COLO668 (cell line): ENCODE results near the gene PARVA.
"Not testable (repeated sequence)": the region's sequence is repeated elsewhere in the genome, so short reads cannot be mapped to it uniquely, and the experiment has no call there.

Experiments used
- DNase-seq: peaks from one replicate; lab custom pipeline; 2025; ENCODE audit not compliant: unreplicated experiment; lab: John Stamatoyannopoulos, UW

Gene PARVA

DNA sequence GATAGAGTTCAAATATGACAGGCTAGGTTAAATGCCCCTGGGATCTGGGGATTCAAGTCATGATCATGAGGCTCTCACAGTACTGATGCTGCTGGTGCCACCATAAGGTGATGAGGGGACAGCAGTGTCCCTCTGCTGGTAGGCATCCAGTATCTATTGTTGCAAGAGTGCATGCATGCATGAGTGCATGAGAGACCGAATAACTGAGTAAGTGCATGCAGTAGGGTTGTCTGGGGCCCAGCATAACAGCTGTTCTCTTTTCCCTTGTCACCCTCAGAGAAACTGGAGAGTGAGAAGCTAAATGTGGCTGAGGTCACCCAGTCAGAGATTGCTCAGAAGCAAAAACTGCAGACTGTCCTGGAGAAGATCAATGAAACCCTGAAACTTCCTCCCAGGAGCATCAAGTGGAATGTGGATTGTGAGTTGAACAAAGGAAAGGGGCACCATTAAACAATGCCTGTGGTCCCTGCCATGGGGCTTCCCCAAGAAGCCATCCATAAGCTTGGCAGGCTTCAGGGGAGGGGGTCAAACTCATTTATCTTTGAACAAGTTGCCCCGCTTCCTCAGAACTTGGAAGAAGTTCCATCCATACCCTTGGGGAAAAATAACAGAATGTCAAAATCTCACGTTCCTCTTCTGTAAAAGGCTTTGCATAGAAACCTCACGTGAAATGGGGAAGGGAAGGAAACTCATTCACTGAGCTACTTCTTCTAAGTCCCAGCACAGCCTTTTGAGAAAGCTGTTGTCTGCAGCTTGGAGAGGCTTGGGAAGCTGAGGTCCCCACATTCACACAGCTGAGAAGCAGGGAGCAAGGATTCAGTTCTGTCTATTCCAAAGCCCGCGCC lies 119.0 kb downstream of the PARVA start:
- no peak for DNase-seq

DNA sequence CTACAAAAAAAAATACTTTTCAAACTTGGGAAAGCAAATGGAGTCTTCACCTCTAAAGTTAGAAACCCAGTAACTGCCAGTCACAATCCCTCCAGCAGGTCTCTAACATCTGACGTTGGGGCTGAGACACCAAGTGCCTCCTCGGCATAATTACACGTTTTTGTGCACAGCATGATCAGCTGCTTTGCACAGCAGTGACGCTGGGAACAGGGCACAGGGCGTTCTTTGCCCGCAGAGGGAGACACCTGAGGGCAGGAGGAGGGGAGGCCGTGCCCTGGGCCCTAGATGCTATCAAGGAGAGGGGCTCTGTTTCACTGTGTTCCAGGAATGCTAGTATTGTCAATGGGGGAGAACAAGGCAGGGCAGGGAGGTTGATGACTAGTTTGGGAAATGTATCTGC lies 120.1 kb downstream of the PARVA start:
- no peak for DNase-seq

GRCh38 chr11:12499071-12499470 lies 121.7 kb downstream of the PARVA start:
- no peak for DNase-seq

GRCh38 chr11:12502046-12502445 lies 124.7 kb downstream of the PARVA start:
- no peak for DNase-seq

DNA sequence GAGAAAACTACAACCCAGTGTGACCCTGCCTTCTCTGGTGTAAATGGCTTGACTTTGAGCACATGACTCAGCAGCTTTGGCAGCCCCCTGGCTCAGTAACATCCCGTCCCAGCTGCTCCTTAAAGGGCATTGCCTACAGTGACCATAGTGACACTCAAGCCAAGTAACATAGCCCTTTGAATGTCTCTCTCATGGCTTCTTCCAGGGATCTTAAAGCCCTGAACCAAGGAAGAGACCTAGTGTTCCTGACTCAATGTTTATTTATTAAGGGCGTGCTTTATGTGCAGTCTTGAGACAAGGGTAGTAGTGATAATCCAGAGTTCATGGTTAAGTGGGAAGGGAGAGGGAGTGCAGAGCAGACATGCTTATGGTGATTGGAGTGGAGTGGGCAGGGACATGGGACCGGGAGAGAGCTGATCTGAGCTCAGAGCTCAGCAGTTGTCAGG lies 125.7 kb downstream of the PARVA start:
- DNase-seq = no peak

DNA sequence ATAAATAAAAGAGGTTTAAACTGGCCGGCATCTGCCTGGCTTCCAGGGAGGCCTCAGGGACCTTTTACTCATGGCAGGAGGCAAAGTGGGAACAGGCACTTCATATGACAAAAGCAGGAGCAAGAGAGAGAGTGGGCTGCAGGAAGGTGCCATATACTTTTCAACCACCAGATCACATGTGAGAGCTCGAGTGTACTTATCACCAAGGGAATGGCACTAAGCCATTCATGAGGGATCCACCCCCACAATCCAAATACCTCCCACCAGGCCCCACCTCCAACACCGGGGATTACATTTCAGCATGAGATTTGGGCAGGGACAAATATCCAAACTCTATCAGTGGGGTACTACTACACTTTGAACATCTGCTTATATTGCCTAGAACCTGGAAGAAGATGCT lies 126.5 kb downstream of the PARVA start:
- DNase-seq = no peak

GRCh38 chr11:12505183-12505582 lies 127.8 kb downstream of the PARVA start:
- DNase-seq = no peak

- no peak for DNase-seq
These were observed 129.1 kb downstream of the PARVA start for GRCh38 chr11:12506404-12506921.

GRCh38 chr11:12507391-12507790 lies 130.0 kb downstream of the PARVA start:
- no peak for DNase-seq

DNA sequence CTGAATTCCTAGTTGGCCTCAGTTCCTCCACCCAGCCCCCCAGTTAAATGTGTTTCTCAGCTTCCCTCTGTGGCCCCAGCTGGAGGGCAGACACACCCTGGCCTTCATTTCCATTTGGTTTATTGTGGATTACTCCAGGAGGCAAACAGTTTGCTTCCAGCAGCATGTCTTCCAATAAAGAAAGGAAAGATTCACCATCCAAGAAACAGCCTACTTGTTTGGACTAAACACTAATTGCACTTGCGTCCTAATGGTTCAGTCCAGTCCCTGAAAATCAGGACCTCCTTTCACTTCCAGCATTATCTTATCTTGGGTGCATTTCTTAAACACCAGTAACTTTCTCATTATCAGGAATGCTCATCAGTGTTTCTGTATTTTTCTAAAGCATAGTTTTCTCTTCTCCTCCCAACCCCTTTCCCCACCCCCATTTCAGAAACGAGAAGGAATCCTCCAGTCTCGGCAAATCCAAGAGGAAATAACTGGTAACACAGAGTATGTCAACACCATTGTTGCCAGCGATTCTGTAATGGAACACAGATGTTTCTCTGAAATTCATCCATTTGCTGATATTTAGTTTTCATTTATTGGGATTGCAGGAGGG lies 130.9 kb downstream of the PARVA start:
- DNase-seq = no peak

- DNase-seq = no peak
These were observed 132.0 kb downstream of the PARVA start for GRCh38 chr11:12509371-12509770.

- no peak for DNase-seq
These were observed 134.8 kb downstream of the PARVA start for GRCh38 chr11:12512132-12512531.

- no peak for DNase-seq
These were observed 135.5 kb downstream of the PARVA start for GRCh38 chr11:12512826-12513395.

- no peak for DNase-seq
These were observed 139.2 kb downstream of the PARVA start for GRCh38 chr11:12516387-12517105.

- no peak for DNase-seq
These were observed 139.9 kb downstream of the PARVA start for GRCh38 chr11:12517306-12517705.

- DNase-seq = no peak
These were observed 140.4 kb downstream of the PARVA start for GRCh38 chr11:12517741-12518140.

DNA sequence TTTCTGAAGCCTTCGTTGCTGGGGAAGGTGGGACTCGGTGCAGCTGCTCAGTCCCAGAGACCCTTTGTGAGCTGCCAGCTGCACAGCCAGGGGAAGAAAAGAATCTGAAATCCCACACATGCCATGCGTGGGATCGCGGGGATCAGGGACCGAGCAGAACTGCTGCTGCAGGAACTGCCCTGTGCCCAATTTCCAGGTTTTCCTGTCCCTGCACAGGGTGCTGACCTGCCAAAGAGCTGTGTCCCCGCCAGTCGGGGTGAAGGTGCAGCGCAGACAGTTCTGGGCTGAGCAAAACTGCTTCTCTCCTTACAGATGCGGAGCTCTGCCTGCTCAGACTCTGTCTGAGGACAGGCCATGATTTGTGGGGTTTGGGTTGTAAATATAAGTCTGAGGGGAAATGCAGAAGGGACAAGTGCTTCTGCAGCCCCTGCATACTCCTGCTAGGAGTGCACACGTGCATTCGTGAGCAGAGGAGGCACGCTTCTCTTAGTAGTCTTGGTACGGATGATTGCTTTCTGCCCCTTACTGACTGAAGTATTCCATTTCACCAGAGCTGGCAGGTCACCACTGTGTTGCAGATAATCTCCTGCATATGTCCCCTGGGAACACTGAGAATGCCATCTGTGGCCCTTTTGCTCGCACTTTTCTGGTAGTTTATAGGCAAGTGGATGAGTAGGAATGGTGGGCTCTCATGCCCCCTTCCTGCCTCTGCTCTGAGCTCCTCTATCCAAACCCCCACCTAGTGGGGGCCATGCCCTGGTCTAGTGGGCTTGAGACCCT lies 141.4 kb downstream of the PARVA start:
- DNase-seq = no peak

DNA sequence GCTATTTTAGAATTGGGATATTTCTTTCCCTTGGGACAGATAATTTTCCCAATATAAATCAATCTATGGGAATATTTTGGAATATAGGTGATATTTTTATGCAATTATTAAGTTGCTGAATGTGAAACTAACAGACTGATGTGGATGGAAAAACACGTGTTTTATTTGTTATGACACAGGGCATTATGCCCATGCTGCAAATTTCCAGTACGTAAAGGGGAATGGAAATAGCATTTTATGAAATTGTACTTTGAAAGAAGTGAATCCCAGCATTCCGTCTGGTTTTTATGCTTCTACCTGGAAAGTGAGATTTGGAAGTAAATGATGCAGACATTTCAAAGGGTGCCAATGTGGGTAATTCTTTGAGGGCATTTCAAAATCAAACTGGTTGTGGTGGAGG lies 142.7 kb downstream of the PARVA start:
- no peak for DNase-seq

DNA sequence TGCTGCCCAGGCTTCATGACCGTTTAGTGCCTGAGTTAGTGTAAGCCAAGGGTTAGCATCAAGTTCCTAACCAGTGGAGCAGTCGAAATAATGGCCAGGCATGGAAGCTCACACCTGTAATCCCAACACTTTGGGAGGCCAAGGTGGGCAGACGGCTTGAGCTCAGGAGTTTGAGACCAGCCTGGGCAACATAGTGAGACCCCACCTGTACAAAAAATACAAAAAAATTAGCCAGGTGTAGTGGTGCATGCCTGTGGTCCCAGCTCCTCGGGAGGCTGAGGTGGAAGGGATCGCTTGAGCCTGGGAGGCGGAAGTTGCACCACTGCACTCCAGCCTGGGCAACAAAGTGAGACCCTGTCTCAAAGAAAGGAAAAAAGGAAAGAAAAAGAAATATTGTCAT lies 143.2 kb downstream of the PARVA start:
- not testable (repeated sequence) for DNase-seq

DNA sequence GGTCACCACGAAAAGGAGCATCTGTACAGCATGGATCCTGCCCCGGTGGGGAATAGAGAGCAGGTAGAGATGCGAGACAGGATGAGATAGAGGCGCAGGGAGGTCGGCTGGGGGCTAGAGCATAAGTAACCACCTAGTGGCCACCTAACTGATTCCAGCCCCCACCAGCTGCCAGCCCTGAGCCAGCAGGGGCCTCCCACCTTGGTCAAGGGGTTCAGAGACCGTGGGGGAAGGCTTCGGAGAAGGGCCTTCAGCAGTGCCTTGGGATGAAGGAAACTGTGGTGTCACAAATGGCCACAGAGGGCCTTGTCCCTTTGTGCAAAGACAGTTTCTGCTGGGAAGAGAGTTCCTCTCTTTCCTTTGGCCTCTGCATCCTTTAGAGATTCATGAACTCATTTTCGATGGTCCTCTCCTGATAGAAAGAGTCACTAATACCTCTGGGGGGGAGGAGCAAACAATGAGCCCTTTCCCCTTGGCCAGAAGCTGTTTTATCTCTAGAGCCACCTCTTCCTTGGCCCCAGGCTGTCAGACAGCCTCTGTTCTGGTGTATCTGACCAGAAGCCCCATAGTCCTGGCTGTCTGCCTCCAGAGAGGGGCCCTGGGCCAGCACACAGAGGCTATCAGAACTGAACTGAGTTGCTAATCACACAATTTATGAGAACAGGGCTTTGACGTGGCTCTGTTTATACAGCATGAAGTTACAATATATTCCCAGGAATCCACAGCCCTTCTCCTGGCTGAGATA lies 146.0 kb downstream of the PARVA start:
- DNase-seq = no peak
